HepG2 (cell line): Measurements from ENCODE around the gene POLR2F. TPM values are rescaled to one million over a fixed set of nuclear protein-coding genes. Genes with fewer than 3 reads are reported as not detected.
"Not testable (repeated sequence)": the region's sequence is repeated elsewhere in the genome, so short reads cannot be mapped to it uniquely, and the experiment has no call there.

Experiments used
- ATAC-seq: fragments of 200-7000 bp; cut with Tn5 transposase; 3 replicates; pipeline ENCODE4 v1.9.1; 2020; ENCODE audit warnings: mild to moderate bottlenecking, moderate library complexity
- BruUV-seq: library from RNA; stranded (reverse); fragments of 400-500 nt; replicated peaks from 2 replicates; lab custom pipeline; 2021; lab: Mats Ljungman, UMichigan
- CTCF ChIA-PET: fragments of 300-600 bp; formaldehyde crosslinking; extraction: SDS; loops from one replicate; lab custom pipeline; 2021; ENCODE audit warnings: low total read pairs, inconsistent platforms, low intra/inter-chr PET ratio; lab: Yijun Ruan, JAX
- POLR2A ChIA-PET: fragments of 350-600 bp; sonication (Branson Sonifier 250); formaldehyde crosslinking; loops from one replicate; lab custom pipeline; 2020; ENCODE audit warnings: antibody characterized with exemption, inconsistent platforms; lab: Yijun Ruan, JAX
- DNase-seq: peaks from one replicate; pipeline ENCODE4 v3.0.0-alpha.2; 2015; ENCODE audit warnings: low spot score
- FAIRE-seq: peaks from 3 replicates; lab custom pipeline; 2011; peaks lifted over from hg19 to GRCh38; lab: Jason Lieb, UNC
- H2AFZ ChIP-seq: one replicate; pipeline ENCODE4 v1.6.1; 2011; ENCODE audit warnings: low read length, inconsistent platforms
- H3K27ac ChIP-seq: fragments of 300-600 bp; 3 replicates; pipeline ENCODE4 v1.8.0; 2011; ENCODE audit warnings: mixed run types, mild to moderate bottlenecking, mixed read lengths, low read length, inconsistent platforms; ENCODE audit not compliant: insufficient read depth; ENCODE audit errors: extremely low read length
- H3K27me3 ChIP-seq, 2 experiments: fragments of 200-600 bp in 1 of 2; 2 replicates in 1 of 2; 3 replicates in 1 of 2; pipeline versions ENCODE4 v1.6.0 to v1.8.0; 2011; ENCODE audit warnings: low read length in 2 of 2, mild to moderate bottlenecking in 2 of 2, moderate library complexity in 2 of 2, inconsistent platforms in 1 of 2; ENCODE audit not compliant: insufficient read depth in 2 of 2, control insufficient read depth in 1 of 2
- H3K36me3 ChIP-seq, 2 experiments: fragments of 200-600 bp in 1 of 2; replicated peaks in 1 of 2; 2 replicates in 1 of 2; 3 replicates in 1 of 2; pipeline versions ENCODE4 v1.5.1 to v1.8.0; 2011; ENCODE audit warnings: low read length in 2 of 2, inconsistent platforms in 1 of 2; ENCODE audit not compliant: insufficient read depth in 2 of 2, control insufficient read depth in 1 of 2
- H3K4me1 ChIP-seq: 2 replicates; pipeline ENCODE4 v1.5.1; 2012; ENCODE audit warnings: low read length, inconsistent platforms; ENCODE audit not compliant: insufficient read depth
- H3K4me2 ChIP-seq: 2 replicates; pipeline ENCODE4 v1.6.0; 2011; ENCODE audit warnings: low read depth, low read length, inconsistent platforms
- H3K4me3 ChIP-seq, 3 experiments: fragments of 200-600 bp in 1 of 3; sonication (generic), shearing (Covaris generic) in 1 of 3; replicated peaks in 1 of 3; 2 replicates each; pipeline ENCODE4 v1.5.1; 2011 to 2016; ENCODE audit warnings: low read length in 3 of 3, inconsistent platforms in 2 of 3, low read depth in 2 of 3, mild to moderate bottlenecking in 2 of 3, control low read depth in 1 of 3, mixed read lengths in 1 of 3; ENCODE audit not compliant: insufficient read depth in 1 of 3
- H3K79me2 ChIP-seq: one replicate; pipeline ENCODE4 v1.6.1; 2011; ENCODE audit warnings: low read length, inconsistent platforms; ENCODE audit not compliant: insufficient read depth
- H3K9ac ChIP-seq: 2 replicates; pipeline ENCODE4 v1.6.0; 2011; ENCODE audit warnings: mild to moderate bottlenecking, low read depth, low read length, inconsistent platforms; ENCODE audit not compliant: insufficient read depth
- H3K9me3 ChIP-seq: 2 replicates; pipeline ENCODE4 v1.5.1; 2012; ENCODE audit warnings: mild to moderate bottlenecking, low read length
- H4K20me1 ChIP-seq: 2 replicates; pipeline ENCODE4 v1.6.0; 2011; ENCODE audit warnings: inconsistent platforms, mild to moderate bottlenecking, low read length, moderate library complexity; ENCODE audit not compliant: insufficient read depth
- ATAD3A ChIP-seq: sonication (generic); formaldehyde crosslinking; IDR thresholded peaks from 2 replicates; pipeline ENCODE4 v1.4.0; 2020; ENCODE audit warnings: missing genetic modification reagents
- CEBPB ChIP-seq: IDR thresholded peaks from 2 replicates; pipeline ENCODE4 v1.6.1; 2011; ENCODE audit warnings: low read depth, low read length, improper control_type of control experiment, borderline replicate concordance
- HNRNPH1 ChIP-seq: fragments of 200-400 bp; formaldehyde crosslinking; optimal IDR thresholded peaks from 2 replicates; pipeline ENCODE3; 2017; ENCODE audit warnings: mild to moderate bottlenecking, low read depth, low read length
- NCOA1 ChIP-seq: sonication (generic); formaldehyde crosslinking; IDR thresholded peaks from 2 replicates; pipeline ENCODE4 v1.9.0; 2021; ENCODE audit warnings: missing genetic modification reagents
- SRY ChIP-seq: sonication (generic); formaldehyde crosslinking; IDR thresholded peaks from 2 replicates; pipeline ENCODE4 v1.8.0; 2022; ENCODE audit warnings: mild to moderate bottlenecking, missing genetic modification reagents
- ZFAT ChIP-seq: sonication (generic); formaldehyde crosslinking; conservative IDR thresholded peaks from 2 replicates; pipeline ENCODE4 v1.8.1; 2023; ENCODE audit warnings: missing genetic modification reagents, inconsistent platforms
- ZFX ChIP-seq: sonication (generic); formaldehyde crosslinking; IDR thresholded peaks from 2 replicates; pipeline ENCODE4 v1.4.0; 2020; ENCODE audit warnings: mild to moderate bottlenecking, low read depth, missing genetic modification reagents, moderate library complexity
- ZFY ChIP-seq: sonication (generic); formaldehyde crosslinking; IDR thresholded peaks from 2 replicates; pipeline ENCODE4 v1.4.0; 2020; ENCODE audit warnings: missing genetic modification reagents
- ZKSCAN5 ChIP-seq: sonication (generic); formaldehyde crosslinking; IDR thresholded peaks from 2 replicates; pipeline ENCODE4 v1.5.1; 2020; ENCODE audit warnings: mild to moderate bottlenecking, missing genetic modification reagents
- ZNF230 ChIP-seq: sonication (generic); formaldehyde crosslinking; IDR thresholded peaks from 2 replicates; pipeline ENCODE4 v1.4.0; 2020; ENCODE audit warnings: mild to moderate bottlenecking, missing genetic modification reagents
- ZNF30 ChIP-seq: sonication (generic); formaldehyde crosslinking; IDR thresholded peaks from 2 replicates; pipeline ENCODE4 v1.5.0; 2020; ENCODE audit warnings: mild to moderate bottlenecking, missing genetic modification reagents
- ZNF432 ChIP-seq: sonication (generic); formaldehyde crosslinking; IDR thresholded peaks from 2 replicates; pipeline ENCODE4 v1.5.0; 2020; ENCODE audit warnings: missing genetic modification reagents, mild to moderate bottlenecking, borderline replicate concordance
- ZNF549 ChIP-seq: sonication (generic); formaldehyde crosslinking; IDR thresholded peaks from 2 replicates; pipeline ENCODE4 v1.5.0; 2020; ENCODE audit warnings: missing genetic modification reagents
- ZNF556 ChIP-seq: sonication (generic); formaldehyde crosslinking; IDR thresholded peaks from 2 replicates; pipeline ENCODE4 v1.4.0; 2020; ENCODE audit warnings: mild to moderate bottlenecking, missing genetic modification reagents, borderline replicate concordance
- ZNF607 ChIP-seq: sonication (generic); formaldehyde crosslinking; IDR thresholded peaks from 2 replicates; pipeline ENCODE4 v1.5.1; 2020; ENCODE audit warnings: missing genetic modification reagents, mild to moderate bottlenecking, borderline replicate concordance
- WGBS: methylation state at CpG from one replicate; pipeline ENCODE4 v1.1.6; 2017; ENCODE audit warnings: low lambda C conversion rate; 5-methylcytosine and 5-hydroxymethylcytosine counted together
- in situ Hi-C: cut with HindIII; loops from 2 replicates; pipeline ENCODE4 v1.10.0; 2017; ENCODE audit warnings: low pct_unique_long_range_greater_than_20kb; ENCODE audit not compliant: extremely low pct_ligation_motif_present
- intact Hi-C: fragments of 100-400 bp; cut with micrococcal nuclease; formaldehyde crosslinking; loops from one replicate; pipeline ENCODE4 v1.10.0; 2022; ENCODE audit not compliant: unreplicated experiment
- polyA plus RNA-seq, 8 experiments: library from polyadenylated mRNA; depleted of rRNA in 3 of 8; stranded (reverse) in 7 of 8; unstranded in 1 of 8; fragments of >200 nt; fragmentation: Illumina TruSeq in 4 of 8; extraction: Trizol in 4 of 8; gene quantifications; 2 replicates each; pipeline versions ENCODE4 v1.2.1 to v1.2.3, GENCODE V29; 2011 to 2016; ENCODE audit warnings: low read depth in 4 of 8, missing spikeins in 1 of 8, mixed read lengths in 1 of 8; ENCODE audit not compliant: insufficient read depth in 1 of 8
- total RNA-seq, 5 experiments: library from RNA; depleted of rRNA; stranded (reverse); fragments of >200 nt; fragmentation: Illumina TruSeq; extraction: Trizol; gene quantifications; 2 replicates each; pipeline ENCODE4 v1.2.3, GENCODE V29; 2016; ENCODE audit warnings: low read depth in 1 of 5
- TF ChIP-seq, protein P1 (sequence below): sonication (generic); formaldehyde crosslinking; conservative IDR thresholded peaks from 2 replicates; pipeline ENCODE4 v1.4.0; 2020; ENCODE audit warnings: mild to moderate bottlenecking, missing genetic modification reagents, moderate library complexity

Gene POLR2F
- total and polyA plus RNA-seq, 2 of the 13 experiments (the other 11 are each of a cell fraction or from before 2014, with no cell fraction given), result 135 to 158 TPM

DNA sequence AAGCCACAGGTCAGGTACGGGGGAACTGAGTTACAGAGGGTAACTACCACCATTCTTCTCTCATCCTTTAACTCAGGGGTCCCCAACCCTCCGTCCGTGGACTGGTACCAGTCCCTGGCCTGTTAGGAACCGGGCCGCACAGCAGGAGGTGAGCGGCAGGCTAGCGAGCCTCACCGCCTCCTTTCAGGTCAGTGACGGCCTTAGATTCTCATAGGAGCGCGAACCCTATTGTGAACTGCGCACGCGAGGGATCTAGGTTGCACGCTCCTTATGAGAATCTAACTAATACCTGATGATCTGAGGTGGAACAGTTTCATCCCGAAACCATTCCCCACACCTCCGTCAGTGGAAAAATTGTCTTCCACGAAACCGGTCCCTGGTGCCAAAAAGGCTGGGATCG, 870 bp upstream of the POLR2F start:
- WGBS, result under 1% methylated on average over 12 of the region's 20 CpGs
- in situ Hi-C loops, H4K20me1 ChIP-seq, H3K9me3 ChIP-seq, FAIRE-seq, H3K27ac ChIP-seq, intact Hi-C loops, DNase-seq, POLR2A ChIA-PET, H3K27me3 ChIP-seq, H2AFZ ChIP-seq, BruUV-seq: not testable (repeated sequence)
- TF ChIP-seq ZNF556 (CRISPR knock-in tag), result 0 out of 2 replicates have a peak, but pooled peaks have one; percentile 51
- TF ChIP-seq SRY (CRISPR knock-in tag), result 0 out of 2 replicates have a peak, but pooled peaks have one; percentile 7
- TF ChIP-seq ZKSCAN5, result peak; percentile 71; the same call in 1 of the 2 replicates
- peak; percentile 96; the same call in 1 of the 2 replicates for TF ChIP-seq ZNF549
- peak; percentile 17; the same call in 1 of the 2 replicates for TF ChIP-seq ZFY
- TF ChIP-seq ZFX, result 0 out of 2 replicates have a peak, but pooled peaks have one; percentile 10
- H3K36me3 ChIP-seq, result peaks cover 10 to 11% of the 10 kb centered on the region in 2 experiments
- H3K4me2 ChIP-seq, result peak overlapping the region; percentile 97
- ATAC-seq, result peak; percentile 56
- peak overlapping the region; percentile 84; the same call in 1 of the 2 replicates for H3K9ac ChIP-seq
- H3K4me1 ChIP-seq, result peaks cover 51% of the 10 kb centered on the region
- peaks cover 27% of the 10 kb centered on the region for H3K79me2 ChIP-seq
- peak overlapping the region; percentile 75 to 98 (median 91) for H3K4me3 ChIP-seq
- CTCF ChIA-PET, result interaction anchor here (1.2 kb wide), 1 partner anchor 19 kb away, joined by 3 read pairs; no protein-coding TSS in a partner anchor

DNA sequence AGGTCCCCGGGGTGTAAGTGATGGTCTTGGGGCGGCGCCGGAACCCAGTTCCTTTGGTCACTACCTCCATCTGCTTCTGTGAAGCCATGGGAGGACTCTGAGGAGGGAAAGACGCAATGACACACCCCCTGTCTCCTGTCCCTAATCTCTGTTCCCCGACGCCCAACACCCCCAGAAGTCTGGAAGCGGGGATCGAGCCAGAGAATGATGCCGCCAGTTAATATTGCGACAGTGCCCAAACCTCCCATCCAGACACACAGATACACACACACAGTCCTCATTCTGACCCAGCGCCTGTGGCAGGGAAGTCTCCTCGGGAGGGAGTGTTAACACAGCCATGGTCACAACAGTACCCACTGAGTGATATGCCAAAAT, 450 bp upstream of the POLR2F start:
- no peaks in the 10 kb centered on the region for H4K20me1 ChIP-seq
- DNase-seq (no peak), FAIRE-seq (no peak), ATAC-seq (peak; percentile 64)
- H3K9me3 ChIP-seq, result no peaks in the 10 kb centered on the region
- ChIA-PET POLR2A (interaction anchor here (0.8 to 3.5 kb wide), 11 partner anchors 9 to 148 kb away, joined by 3 to 19 read pairs (median 5); partner anchors contain the start of genes ANKRD54 and GCAT), CTCF (interaction anchor here (1.2 kb wide), 1 partner anchor 19 kb away, joined by 3 read pairs; no protein-coding TSS in a partner anchor)
- in situ Hi-C loops, result no loop called here
- H3K4me3 ChIP-seq, result peak overlapping the region; percentile 75 to 98 (median 91)
- no peaks in the 10 kb centered on the region; a peak in 1 of 5 replicates for H3K27me3 ChIP-seq
- H3K4me2 ChIP-seq, result peak overlapping the region; percentile 97
- peaks cover 53% of the 10 kb centered on the region for H3K4me1 ChIP-seq
- no TSS peak for BruUV-seq
- intact Hi-C loops, result no loop called here
- H3K9ac ChIP-seq, result peak overlapping the region; percentile 84; the same call in 1 of the 2 replicates
- H2AFZ ChIP-seq, result no peak overlapping the region
- H3K79me2 ChIP-seq, result peaks cover 28% of the 10 kb centered on the region
- peaks cover 12 to 15% of the 10 kb centered on the region in 2 experiments for H3K36me3 ChIP-seq
- no peak overlapping the region for H3K27ac ChIP-seq
- WGBS, result 0% methylated on average over 6 of the region's 13 CpGs
- TF ChIP-seq ZFAT (CRISPR knock-in tag), result no peak
- TF ChIP-seq ZNF432, result no peak
- 0 out of 2 replicates have a peak, but pooled peaks have one; percentile 21 for TF ChIP-seq ZNF30 (CRISPR knock-in tag)
- no peak for TF ChIP-seq HNRNPH1
- 0 out of 2 replicates have a peak, but pooled peaks have one; percentile 20 for TF ChIP-seq CEBPB
- TF ChIP-seq ZNF607 (CRISPR knock-in tag), result no peak
- 0 out of 2 replicates have a peak, but pooled peaks have one; percentile 51 for TF ChIP-seq NCOA1 (CRISPR knock-in tag)
- TF ChIP-seq, protein P1, sequence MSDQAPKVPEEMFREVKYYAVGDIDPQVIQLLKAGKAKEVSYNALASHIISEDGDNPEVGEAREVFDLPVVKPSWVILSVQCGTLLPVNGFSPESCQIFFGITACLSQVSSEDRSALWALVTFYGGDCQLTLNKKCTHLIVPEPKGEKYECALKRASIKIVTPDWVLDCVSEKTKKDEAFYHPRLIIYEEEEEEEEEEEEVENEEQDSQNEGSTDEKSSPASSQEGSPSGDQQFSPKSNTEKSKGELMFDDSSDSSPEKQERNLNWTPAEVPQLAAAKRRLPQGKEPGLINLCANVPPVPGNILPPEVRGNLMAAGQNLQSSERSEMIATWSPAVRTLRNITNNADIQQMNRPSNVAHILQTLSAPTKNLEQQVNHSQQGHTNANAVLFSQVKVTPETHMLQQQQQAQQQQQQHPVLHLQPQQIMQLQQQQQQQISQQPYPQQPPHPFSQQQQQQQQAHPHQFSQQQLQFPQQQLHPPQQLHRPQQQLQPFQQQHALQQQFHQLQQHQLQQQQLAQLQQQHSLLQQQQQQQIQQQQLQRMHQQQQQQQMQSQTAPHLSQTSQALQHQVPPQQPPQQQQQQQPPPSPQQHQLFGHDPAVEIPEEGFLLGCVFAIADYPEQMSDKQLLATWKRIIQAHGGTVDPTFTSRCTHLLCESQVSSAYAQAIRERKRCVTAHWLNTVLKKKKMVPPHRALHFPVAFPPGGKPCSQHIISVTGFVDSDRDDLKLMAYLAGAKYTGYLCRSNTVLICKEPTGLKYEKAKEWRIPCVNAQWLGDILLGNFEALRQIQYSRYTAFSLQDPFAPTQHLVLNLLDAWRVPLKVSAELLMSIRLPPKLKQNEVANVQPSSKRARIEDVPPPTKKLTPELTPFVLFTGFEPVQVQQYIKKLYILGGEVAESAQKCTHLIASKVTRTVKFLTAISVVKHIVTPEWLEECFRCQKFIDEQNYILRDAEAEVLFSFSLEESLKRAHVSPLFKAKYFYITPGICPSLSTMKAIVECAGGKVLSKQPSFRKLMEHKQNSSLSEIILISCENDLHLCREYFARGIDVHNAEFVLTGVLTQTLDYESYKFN (CRISPR knock-in tag), result no peak
- 0 out of 2 replicates have a peak, but pooled peaks have one; percentile 17 for TF ChIP-seq ZNF230
- TF ChIP-seq ATAD3A, result no peak
